GM18508 (cell line): ENCODE data around the gene PBX1.
"Not testable (repeated sequence)": the region's sequence is repeated elsewhere in the genome, so short reads cannot be mapped to it uniquely, and the experiment has no call there.

Experiments used
- ATAC-seq: cut with Tn5 transposase; IDR thresholded peaks from one replicate; pipeline ENCODE4 v1.9.1; 2021; ENCODE audit warnings: moderate number of reproducible peaks; ENCODE audit not compliant: insufficient read depth, unreplicated experiment

PBX1 gene

GRCh38 chr1:164588516-164589341, 29.7 kb downstream of the PBX1 start:
- ATAC-seq: no peak

GRCh38 chr1:164589408-164589807, 30.4 kb downstream of the PBX1 start:
- no peak for ATAC-seq

GRCh38 chr1:164589961-164590507, 31.1 kb downstream of the PBX1 start:
- ATAC-seq: no peak

- ATAC-seq: no peak
These were observed 31.6 kb downstream of the PBX1 start for GRCh38 chr1:164590592-164590991.

- no peak for ATAC-seq
These were observed 32.9 kb downstream of the PBX1 start for GRCh38 chr1:164591858-164592257.

- ATAC-seq: no peak
These were observed 33.6 kb downstream of the PBX1 start for GRCh38 chr1:164592634-164593033.

- no peak for ATAC-seq
These were observed 36.2 kb downstream of the PBX1 start for GRCh38 chr1:164595212-164595611.

GRCh38 chr1:164596172-164596571, 37.2 kb downstream of the PBX1 start:
- no peak for ATAC-seq

- ATAC-seq: no peak
These were observed 39.7 kb downstream of the PBX1 start for GRCh38 chr1:164598719-164599118.

- ATAC-seq: no peak
These were observed 40.3 kb downstream of the PBX1 start for GRCh38 chr1:164599272-164599671.

GRCh38 chr1:164601399-164602100, 42.6 kb downstream of the PBX1 start:
- no peak for ATAC-seq

GRCh38 chr1:164602101-164602422, 43.1 kb downstream of the PBX1 start:
- no peak for ATAC-seq

- no peak for ATAC-seq
These were observed 43.6 kb downstream of the PBX1 start for GRCh38 chr1:164602480-164603093.

GRCh38 chr1:164603805-164604204, 44.8 kb downstream of the PBX1 start:
- ATAC-seq: not testable (repeated sequence)

- ATAC-seq: no peak
These were observed 45.6 kb downstream of the PBX1 start for GRCh38 chr1:164604541-164604940.

- no peak for ATAC-seq
These were observed 46.5 kb downstream of the PBX1 start for GRCh38 chr1:164605254-164606091.

- ATAC-seq: no peak
These were observed 48.4 kb downstream of the PBX1 start for GRCh38 chr1:164607351-164607750.

GRCh38 chr1:164608651-164609057, 49.7 kb downstream of the PBX1 start:
- ATAC-seq: no peak

- no peak for ATAC-seq
These were observed 50.1 kb downstream of the PBX1 start for GRCh38 chr1:164609089-164609488.

GRCh38 chr1:164610538-164611222, 51.7 kb downstream of the PBX1 start:
- ATAC-seq: no peak
